NT2/D1 (cell line): ENCODE measurements around the gene CD93.

Experiments used
- DNase-seq: peaks from one replicate; pipeline ENCODE4 v3.0.0-alpha.2; 2011; ENCODE audit warnings: low read depth, low spot score
- H3K27me3 ChIP-seq: 2 replicates; pipeline ENCODE4 v1.6.0; 2011; ENCODE audit warnings: mild to moderate bottlenecking; ENCODE audit not compliant: insufficient read length, insufficient read depth
- H3K36me3 ChIP-seq: 2 replicates; pipeline ENCODE4 v1.6.1; 2011; ENCODE audit warnings: mild to moderate bottlenecking, low read length, mixed read lengths; ENCODE audit not compliant: insufficient read depth, insufficient read length
- H3K4me1 ChIP-seq: 2 replicates; pipeline ENCODE4 v1.5.1; 2011; ENCODE audit not compliant: insufficient read depth, insufficient read length
- H3K4me3 ChIP-seq: 2 replicates; pipeline ENCODE4 v1.5.1; 2011; ENCODE audit warnings: low read depth; ENCODE audit not compliant: insufficient read length
- H3K9ac ChIP-seq: 2 replicates; pipeline ENCODE4 v1.6.0; 2011; ENCODE audit warnings: low read depth; ENCODE audit not compliant: insufficient read length
- H3K9me3 ChIP-seq: 2 replicates; pipeline ENCODE4 v1.5.1; 2011; ENCODE audit warnings: mild to moderate bottlenecking, low read length; ENCODE audit not compliant: insufficient read depth
- SUZ12 ChIP-seq: IDR thresholded peaks from 2 replicates; pipeline ENCODE4 v1.6.1; 2011; ENCODE audit not compliant: insufficient read length, insufficient read depth; ENCODE audit errors: extremely low read depth
- YY1 ChIP-seq: IDR thresholded peaks from 2 replicates; pipeline ENCODE4 v1.6.1; 2011; ENCODE audit not compliant: insufficient read length, insufficient read depth
- ZNF274 ChIP-seq: IDR thresholded peaks from 2 replicates; pipeline ENCODE4 v1.6.1; 2011; ENCODE audit warnings: mild to moderate bottlenecking, low read depth, low read length

CD93 gene

DNA sequence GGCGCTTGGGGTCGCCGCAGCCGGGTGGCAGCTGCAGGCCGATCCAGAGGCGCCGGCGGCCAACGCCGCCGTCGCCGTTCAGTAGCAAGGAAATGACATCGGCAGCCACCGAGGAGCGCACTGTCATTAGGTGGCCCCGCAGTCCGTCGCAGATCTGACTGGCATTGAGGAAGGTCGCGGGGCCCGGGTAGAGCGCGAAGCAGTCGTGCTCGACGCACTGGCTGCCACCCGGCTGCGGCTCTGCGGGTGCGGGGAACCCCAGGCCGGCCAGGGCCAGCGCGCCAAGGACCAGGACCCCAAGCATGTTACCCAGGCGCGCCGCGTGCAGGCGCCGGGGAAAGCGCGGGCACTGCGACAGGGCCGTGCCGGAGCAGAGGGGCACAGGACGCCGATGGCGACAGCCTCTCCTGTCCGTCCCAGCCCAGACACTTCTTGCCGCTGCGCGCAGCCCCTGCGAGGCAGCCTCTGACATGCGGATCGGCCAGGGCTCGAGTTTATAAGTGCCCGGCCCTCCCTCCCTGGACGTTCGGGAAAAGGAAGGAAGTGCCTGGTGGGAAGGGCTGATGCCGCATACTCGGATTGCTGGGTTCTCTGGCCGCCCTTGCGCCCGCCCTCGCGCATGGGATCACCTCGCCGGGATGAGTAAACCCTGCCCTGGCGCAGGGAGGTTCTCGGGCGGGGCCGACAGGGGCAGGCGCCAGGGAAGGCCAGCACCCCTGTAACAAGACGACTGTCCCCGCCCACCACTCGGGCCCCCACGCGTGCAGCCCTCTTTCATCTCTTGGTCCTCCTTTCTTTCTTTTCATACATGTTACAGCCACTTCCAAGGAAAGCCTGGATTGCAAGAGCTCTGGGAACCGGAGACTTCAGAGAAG is 36.7 kb downstream of the CD93 start, which contains the start of gene THBD:
Gene THBD, minus strand, starts transcription at position 472 of the 875 bp plus-strand sequence. Its CDS starts 168 bp downstream, at position 304.
- H3K27me3 ChIP-seq = peaks cover 62% of the 10 kb centered on the region
- H3K36me3 ChIP-seq = no peaks in the 10 kb centered on the region
- no peak for TF ChIP-seq ZNF274
- no peak for TF ChIP-seq YY1
- no peak for TF ChIP-seq SUZ12
- no peak for DNase-seq
- H3K4me1 ChIP-seq = peaks cover 4% of the 10 kb centered on the region
- H3K4me3 ChIP-seq = peak within 1 kb of the TSS; percentile 26
- H3K9ac ChIP-seq = peak within 1 kb of the TSS; percentile 67
- H3K9me3 ChIP-seq = no peaks in the 10 kb centered on the region

GRCh38 chr20:23048283-23049200 is 37.6 kb downstream of the CD93 start:
- H3K9me3 ChIP-seq = no peaks in the 10 kb centered on the region
- peaks cover 62% of the 10 kb centered on the region for H3K27me3 ChIP-seq
- H3K4me1 ChIP-seq = peaks cover 4% of the 10 kb centered on the region
- DNase-seq = no peak
- no peak for TF ChIP-seq ZNF274
- TF ChIP-seq SUZ12 = no peak
- no peak for TF ChIP-seq YY1
- H3K4me3 ChIP-seq = peak overlapping the region; percentile 26
- no peaks in the 10 kb centered on the region for H3K36me3 ChIP-seq
- H3K9ac ChIP-seq = peak overlapping the region; percentile 64

DNA sequence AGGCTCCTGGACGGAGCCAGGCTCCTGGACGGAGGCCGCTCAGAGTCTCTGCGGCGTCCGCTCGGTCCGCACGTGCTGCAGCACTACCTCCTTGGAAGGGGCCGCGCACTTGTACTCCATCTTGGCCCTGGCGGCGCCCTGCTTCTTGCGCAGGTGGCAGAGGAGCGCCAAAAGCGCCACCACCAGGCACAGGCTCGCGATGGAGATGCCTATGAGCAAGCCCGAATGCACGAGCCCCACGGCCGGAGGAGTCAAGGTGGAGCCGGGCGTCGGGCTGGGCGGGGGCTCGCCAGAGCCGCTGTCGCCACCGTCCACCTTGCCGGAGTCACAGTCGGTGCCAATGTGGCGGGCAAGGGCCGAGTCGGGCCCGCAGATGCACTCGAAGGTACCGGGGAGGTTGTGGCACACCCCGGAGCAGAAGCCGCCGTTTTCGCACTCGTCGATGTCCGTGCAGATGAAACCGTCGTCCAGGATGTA is 38.3 kb downstream of the CD93 start:
- Histone ChIP-seq H3K9me3 (no peaks in the 10 kb centered on the region), H3K9ac (no peak overlapping the region), H3K27me3 (peaks cover 57% of the 10 kb centered on the region), H3K36me3 (no peaks in the 10 kb centered on the region), H3K4me3 (no peak overlapping the region), H3K4me1 (peaks cover 4% of the 10 kb centered on the region)
- TF ChIP-seq SUZ12 (no peak), ZNF274 (no peak), YY1 (no peak)
- no peak for DNase-seq

DNA sequence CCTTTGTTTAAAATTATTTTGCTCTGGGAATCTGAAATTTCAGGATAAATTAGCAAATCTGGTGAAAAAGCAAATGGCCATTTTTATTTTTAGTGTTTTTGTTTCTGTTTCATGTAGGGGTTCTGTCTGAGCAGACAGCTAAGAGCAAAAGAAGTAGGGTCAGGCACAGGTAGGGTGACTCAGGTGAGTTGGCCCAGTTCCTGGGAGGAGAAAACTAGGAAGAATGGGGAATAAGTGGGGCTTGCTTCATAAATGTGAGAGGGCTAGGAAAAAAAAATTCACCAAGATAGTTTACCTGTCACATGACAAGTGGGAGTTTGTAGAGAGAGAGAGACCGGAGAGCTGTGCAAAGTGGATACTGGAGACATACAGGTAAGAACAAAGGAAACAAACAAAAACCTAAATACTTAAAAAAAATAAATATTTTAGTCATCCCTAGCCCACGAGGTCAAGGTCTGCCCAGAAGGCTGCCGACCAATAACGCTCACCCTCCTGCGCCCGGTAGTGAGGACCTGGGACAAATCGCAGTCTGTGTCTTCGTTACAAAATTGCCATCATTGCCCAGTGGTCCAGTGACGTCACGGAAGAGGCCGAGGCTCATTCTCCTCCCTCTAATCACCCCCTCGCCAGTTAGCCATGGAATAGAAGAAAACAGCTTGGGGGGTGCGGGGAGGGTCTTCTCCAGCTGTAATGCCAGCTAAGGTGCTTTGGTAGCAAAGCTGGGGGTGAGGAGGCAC is 39.0 kb downstream of the CD93 start:
- no peak for DNase-seq
- Histone ChIP-seq H3K9ac (no peak overlapping the region), H3K36me3 (no peaks in the 10 kb centered on the region), H3K9me3 (no peaks in the 10 kb centered on the region), H3K4me1 (peaks cover 4% of the 10 kb centered on the region), H3K4me3 (no peak overlapping the region), H3K27me3 (peaks cover 51% of the 10 kb centered on the region)
- no peak for TF ChIP-seq YY1
- no peak for TF ChIP-seq SUZ12
- TF ChIP-seq ZNF274 = no peak

DNA sequence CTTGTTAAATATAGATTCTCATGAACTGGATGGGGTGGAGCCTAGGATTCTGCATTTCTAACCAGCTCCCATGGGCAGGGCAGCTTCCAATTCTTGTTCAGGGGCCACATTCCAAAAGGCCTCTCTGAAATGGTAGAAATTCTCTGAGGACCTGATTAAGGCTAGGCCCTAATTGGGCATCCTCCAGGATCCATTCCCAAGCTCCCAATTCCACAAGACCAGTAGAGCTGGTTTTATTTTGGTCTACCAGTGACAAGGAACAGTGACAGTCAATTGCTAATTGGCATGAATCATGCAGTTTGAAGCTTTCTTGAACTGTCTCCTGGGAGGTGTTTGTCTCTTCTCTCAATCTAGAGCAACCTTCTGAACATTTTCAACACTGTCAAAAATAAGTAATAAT is 39.7 kb downstream of the CD93 start:
- no peak for DNase-seq
- Histone ChIP-seq H3K36me3 (no peaks in the 10 kb centered on the region), H3K9ac (no peak overlapping the region), H3K4me1 (peaks cover 4% of the 10 kb centered on the region), H3K27me3 (peaks cover 44% of the 10 kb centered on the region), H3K9me3 (no peaks in the 10 kb centered on the region), H3K4me3 (no peak overlapping the region)
- TF ChIP-seq ZNF274 (no peak), YY1 (no peak), SUZ12 (no peak)

GRCh38 chr20:23043376-23043775 is 42.7 kb downstream of the CD93 start:
- peaks cover 28% of the 10 kb centered on the region for H3K27me3 ChIP-seq
- DNase-seq = no peak
- no peaks in the 10 kb centered on the region for H3K36me3 ChIP-seq
- H3K9ac ChIP-seq = no peak overlapping the region
- H3K9me3 ChIP-seq = no peaks in the 10 kb centered on the region
- H3K4me3 ChIP-seq = no peak overlapping the region
- TF ChIP-seq YY1 = no peak
- no peak for TF ChIP-seq ZNF274
- no peak for TF ChIP-seq SUZ12
- H3K4me1 ChIP-seq = peaks cover 4% of the 10 kb centered on the region
